WERI-Rb-1 (cell line): Measurements from ENCODE around the gene TSPAN3.

Experiments used
- DNase-seq: peaks from one replicate; pipeline ENCODE4 v3.0.0-alpha.2; 2020
- H3K27ac ChIP-seq: fragments of 250-450 bp; sonication (Bioruptor Pico); 2 replicates; pipeline ENCODE4 v1.5.1; 2020; ENCODE audit warnings: mild to moderate bottlenecking, moderate library complexity
- H3K27me3 ChIP-seq: fragments of 250-450 bp; sonication (Bioruptor Pico); 2 replicates; pipeline ENCODE4 v1.5.1; 2021; ENCODE audit warnings: mild to moderate bottlenecking, low read depth, moderate library complexity; ENCODE audit not compliant: insufficient read depth, severe bottlenecking
- H3K36me3 ChIP-seq: fragments of 250-450 bp; sonication (Bioruptor Pico); 2 replicates; pipeline ENCODE4 v1.5.1; 2020; ENCODE audit warnings: mild to moderate bottlenecking, moderate library complexity
- H3K4me3 ChIP-seq: 2 replicates; pipeline ENCODE4 v1.5.1; 2011; ENCODE audit warnings: low read depth, mild to moderate bottlenecking, control low read depth, low read length
- H3K9me3 ChIP-seq: fragments of 250-450 bp; sonication (Bioruptor Pico); 2 replicates; pipeline ENCODE4 v1.5.1; 2021; ENCODE audit warnings: mild to moderate bottlenecking, moderate library complexity; ENCODE audit not compliant: severe bottlenecking
- CTCF ChIP-seq: IDR thresholded peaks from 2 replicates; pipeline ENCODE4 v1.5.1; 2011; ENCODE audit warnings: low read depth, mild to moderate bottlenecking, control low read depth, inconsistent platforms, low read length

Gene TSPAN3

GRCh38 chr15:76994001-76994400 lies 76.9 kb downstream of the TSPAN3 start:
- no peak for DNase-seq
- no peak overlapping the region for H3K4me3 ChIP-seq
- no peaks in the 10 kb centered on the region for H3K36me3 ChIP-seq
- no peak for TF ChIP-seq CTCF
- H3K27me3 ChIP-seq: no peaks in the 10 kb centered on the region
- H3K27ac ChIP-seq: no peak overlapping the region
- no peaks in the 10 kb centered on the region for H3K9me3 ChIP-seq

GRCh38 chr15:76993114-76993725 lies 77.7 kb downstream of the TSPAN3 start:
- H3K27me3 ChIP-seq: no peaks in the 10 kb centered on the region
- no peak overlapping the region for H3K4me3 ChIP-seq
- H3K36me3 ChIP-seq: no peaks in the 10 kb centered on the region
- no peak for DNase-seq
- no peak for TF ChIP-seq CTCF
- H3K9me3 ChIP-seq: no peaks in the 10 kb centered on the region
- no peak overlapping the region for H3K27ac ChIP-seq

- Histone ChIP-seq H3K27me3 (no peaks in the 10 kb centered on the region), H3K27ac (no peak overlapping the region), H3K36me3 (no peaks in the 10 kb centered on the region), H3K4me3 (no peak overlapping the region), H3K9me3 (no peaks in the 10 kb centered on the region)
- DNase-seq: no peak
- no peak for TF ChIP-seq CTCF
These were observed 78.9 kb downstream of the TSPAN3 start for GRCh38 chr15:76991741-76992645.
